BLaER1 treated with 17β-estradiol and CSF1 and Interleukin-3, amounts not matched to agents 10 nM and 100 nM (cell line): Measurements from ENCODE around the gene RSAD1.
A peak's percentile ranks its signal among the peaks of the same experiment; 100 is the strongest.

Experiments used
- H3K27ac ChIP-seq, 11 experiments: shearing (Covaris generic); formaldehyde crosslinking; 2 replicates each; pipeline ENCODE4 v1.8.1; 2022
- H3K27me3 ChIP-seq, 11 experiments: shearing (Covaris generic); formaldehyde crosslinking; 2 replicates each; pipeline ENCODE4 v1.8.1; 2022
- H3K36me3 ChIP-seq, 11 experiments: shearing (Covaris generic); formaldehyde crosslinking; 2 replicates each; pipeline ENCODE4 v1.8.1; 2022
- H3K4me1 ChIP-seq, 10 experiments: shearing (Covaris generic); formaldehyde crosslinking; 2 replicates each; pipeline ENCODE4 v1.8.1; 2022
- H3K4me2 ChIP-seq, 11 experiments: shearing (Covaris generic); formaldehyde crosslinking; 2 replicates each; pipeline ENCODE4 v1.8.1; 2022
- H3K4me3 ChIP-seq, 10 experiments: shearing (Covaris generic); formaldehyde crosslinking; 2 replicates each; pipeline ENCODE4 v1.8.1; 2022
- H3K9ac ChIP-seq, 11 experiments: shearing (Covaris generic); formaldehyde crosslinking; 2 replicates each; pipeline ENCODE4 v1.8.1; 2022
- H3K9me3 ChIP-seq, 11 experiments: shearing (Covaris generic); formaldehyde crosslinking; replicated peaks in 1 of 11; 2 replicates each; pipeline ENCODE4 v1.8.1; 2022
- H4K20me1 ChIP-seq, 11 experiments: shearing (Covaris generic); formaldehyde crosslinking; 2 replicates each; pipeline ENCODE4 v1.8.1; 2022
- Cebpa-rat ChIP-seq, 11 experiments: shearing (Covaris generic); IDR thresholded peaks; 2 replicates each; pipeline ENCODE4 v1.8.1; 2022

The RSAD1 gene

GRCh38 chr17:50522766-50523165, 44.1 kb downstream of the RSAD1 start:
- Histone ChIP-seq H3K27ac (no peak overlapping the region), H3K4me2 (no peak overlapping the region), H3K4me1 (peaks cover 8 to 16% (median 10%) of the 10 kb centered on the region in 10 experiments; a peak in 18 of 20 replicates), H3K9me3 (no peaks in the 10 kb centered on the region), H3K27me3 (no peaks in the 10 kb centered on the region), H3K9ac (no peak overlapping the region), H3K36me3 (no peaks in the 10 kb centered on the region), H3K4me3 (no peak overlapping the region), H4K20me1 (peaks cover 0 to 8% (median 0%) of the 10 kb centered on the region in 11 experiments; a peak in 1 of 22 replicates)
- TF ChIP-seq Cebpa-rat (IDR thresholded peaks at IDR 0.05): no peak

DNA sequence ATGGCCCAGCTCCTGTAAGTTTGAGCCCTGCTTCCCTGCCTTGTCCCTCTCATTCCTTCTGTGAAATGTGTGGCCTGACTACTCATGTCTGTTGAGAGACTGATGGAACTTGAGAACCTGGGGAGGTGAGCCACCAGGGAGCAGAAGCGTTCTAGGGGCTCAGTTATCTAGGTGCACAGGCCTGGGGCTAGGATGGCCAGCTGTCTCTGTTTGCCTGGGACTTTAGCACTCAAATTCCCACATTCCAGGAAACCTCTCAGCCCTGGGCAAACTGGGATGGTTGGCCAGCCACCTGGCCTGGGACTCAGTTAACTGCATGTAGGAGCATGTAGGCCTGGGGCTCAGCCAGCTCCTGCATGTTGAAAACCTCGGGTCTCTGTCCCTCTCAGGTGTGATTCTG, 44.5 kb downstream of the RSAD1 start:
- no peaks in the 10 kb centered on the region for H3K27me3 ChIP-seq
- no peaks in the 10 kb centered on the region for H3K9me3 ChIP-seq
- peaks cover 0 to 8% (median 0%) of the 10 kb centered on the region in 11 experiments; a peak in 1 of 22 replicates for H4K20me1 ChIP-seq
- H3K27ac ChIP-seq: no peak overlapping the region
- peaks cover 8 to 19% (median 12%) of the 10 kb centered on the region in 10 experiments; a peak in 18 of 20 replicates for H3K4me1 ChIP-seq
- no peak for TF ChIP-seq Cebpa-rat (IDR thresholded peaks at IDR 0.05)
- no peak overlapping the region for H3K4me2 ChIP-seq
- no peaks in the 10 kb centered on the region for H3K36me3 ChIP-seq
- H3K4me3 ChIP-seq: no peak overlapping the region
- no peak overlapping the region for H3K9ac ChIP-seq

DNA sequence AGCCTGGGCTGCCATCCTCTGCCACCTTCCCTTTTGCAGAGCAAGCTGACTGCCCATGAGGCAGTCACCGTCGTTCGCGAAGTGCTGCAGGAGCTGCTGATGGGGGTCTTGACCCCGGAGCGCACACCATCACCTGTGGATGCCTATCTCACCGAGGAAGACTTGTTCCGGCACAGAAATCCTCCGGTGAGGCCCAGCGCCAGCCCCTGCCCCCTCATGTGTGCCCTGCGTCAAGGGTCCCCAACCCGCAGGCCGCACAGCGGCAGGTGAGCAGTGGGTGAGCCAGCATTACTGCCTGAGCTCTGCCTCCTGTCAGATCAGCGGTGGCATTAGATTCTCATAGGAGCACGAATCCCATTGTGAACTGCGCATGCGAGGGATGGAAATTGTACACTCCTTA, 46.2 kb downstream of the RSAD1 start:
- H3K4me2 ChIP-seq: no peak overlapping the region
- no peak overlapping the region for H3K9ac ChIP-seq
- peaks cover 0 to under 1% (median 0%) of the 10 kb centered on the region in 11 experiments; a peak in 1 of 22 replicates for H3K27me3 ChIP-seq
- H3K4me3 ChIP-seq: no peak overlapping the region
- TF ChIP-seq Cebpa-rat (IDR thresholded peaks at IDR 0.05): no peak
- H3K36me3 ChIP-seq: no peaks in the 10 kb centered on the region
- H3K27ac ChIP-seq: no peak overlapping the region
- no peaks in the 10 kb centered on the region for H3K9me3 ChIP-seq
- peaks cover 8 to 15% (median 12%) of the 10 kb centered on the region in 10 experiments; a peak in 18 of 20 replicates for H3K4me1 ChIP-seq
- peaks cover 0 to 8% (median 0%) of the 10 kb centered on the region in 11 experiments; a peak in 1 of 22 replicates for H4K20me1 ChIP-seq

GRCh38 chr17:50527155-50527762, 48.6 kb downstream of the RSAD1 start:
- H4K20me1 ChIP-seq: peaks cover 0 to 10% (median 0%) of the 10 kb centered on the region in 11 experiments; a peak in 1 of 22 replicates
- no peaks in the 10 kb centered on the region for H3K36me3 ChIP-seq
- TF ChIP-seq Cebpa-rat (IDR thresholded peaks at IDR 0.05): no peak
- H3K4me3 ChIP-seq: no peak overlapping the region
- peak overlapping the region in 10 of 11 experiments; percentile 21 to 62 (median 40); a peak in 15 of 22 replicates for H3K4me2 ChIP-seq
- no peak overlapping the region for H3K9ac ChIP-seq
- H3K27me3 ChIP-seq: peaks cover 18 to 25% (median 20%) of the 10 kb centered on the region in 11 experiments
- H3K9me3 ChIP-seq: no peaks in the 10 kb centered on the region
- no peak overlapping the region for H3K27ac ChIP-seq
- peaks cover 11 to 21% (median 15%) of the 10 kb centered on the region in 10 experiments; a peak in 19 of 20 replicates for H3K4me1 ChIP-seq

- Histone ChIP-seq H3K36me3 (no peaks in the 10 kb centered on the region), H3K27ac (no peak overlapping the region), H3K27me3 (peaks cover 25 to 33% (median 27%) of the 10 kb centered on the region in 11 experiments), H3K4me1 (peaks cover 11 to 27% (median 15%) of the 10 kb centered on the region in 10 experiments; a peak in 19 of 20 replicates), H3K4me3 (no peak overlapping the region), H3K9me3 (no peaks in the 10 kb centered on the region), H3K9ac (no peak overlapping the region), H4K20me1 (peaks cover 0 to 17% (median 0%) of the 10 kb centered on the region in 11 experiments; a peak in 2 of 22 replicates), H3K4me2 (peak overlapping the region in 9 of 11 experiments; percentile 21 to 62 (median 42); a peak in 14 of 22 replicates)
- no peak for TF ChIP-seq Cebpa-rat (IDR thresholded peaks at IDR 0.05)
Measured at GRCh38 chr17:50527949-50528474, 49.4 kb downstream of the RSAD1 start.

DNA sequence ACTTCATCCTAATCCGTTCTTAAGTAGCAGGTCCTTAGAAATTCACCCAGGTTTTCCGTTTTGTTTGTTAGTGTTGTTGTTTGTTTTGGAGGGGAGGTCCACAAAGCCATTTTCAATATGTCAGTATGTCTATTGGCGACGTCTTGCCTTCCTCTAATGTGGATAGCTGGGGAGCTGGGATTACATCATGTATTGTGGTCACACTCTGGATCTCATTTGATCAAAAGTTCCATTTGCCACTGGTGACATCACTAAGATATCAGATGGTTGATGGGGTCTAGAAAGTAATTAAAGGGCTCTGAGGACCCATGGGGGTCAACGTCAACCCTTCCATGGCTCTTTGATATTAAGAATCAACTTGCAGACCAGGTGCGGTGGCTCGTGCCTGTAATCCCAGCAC, 51.2 kb downstream of the RSAD1 start:
- Histone ChIP-seq H3K36me3 (no peaks in the 10 kb centered on the region), H3K4me3 (no peak overlapping the region), H3K4me2 (no peak overlapping the region), H3K27ac (no peak overlapping the region), H3K9me3 (no peaks in the 10 kb centered on the region), H4K20me1 (peaks cover 0 to 35% (median 0%) of the 10 kb centered on the region in 11 experiments; a peak in 6 of 22 replicates), H3K9ac (no peak overlapping the region), H3K27me3 (peaks cover 44 to 51% (median 46%) of the 10 kb centered on the region in 11 experiments), H3K4me1 (peaks cover 11 to 40% (median 24%) of the 10 kb centered on the region in 10 experiments; a peak in 19 of 20 replicates)
- TF ChIP-seq Cebpa-rat (IDR thresholded peaks at IDR 0.05): no peak

GRCh38 chr17:50531428-50532025, 52.9 kb downstream of the RSAD1 start:
- Histone ChIP-seq H3K4me3 (no peak overlapping the region), H3K27me3 (peaks cover 47 to 63% (median 53%) of the 10 kb centered on the region in 11 experiments), H3K4me1 (peaks cover 11 to 40% (median 24%) of the 10 kb centered on the region in 10 experiments; a peak in 19 of 20 replicates), H3K27ac (no peak overlapping the region), H3K9ac (no peak overlapping the region), H3K9me3 (no peaks in the 10 kb centered on the region), H3K4me2 (peak overlapping the region in 1 of 11 experiments; percentile 4; a peak in 2 of 22 replicates), H4K20me1 (peaks cover 0 to 39% (median 0%) of the 10 kb centered on the region in 11 experiments; a peak in 6 of 22 replicates), H3K36me3 (no peaks in the 10 kb centered on the region)
- no peak for TF ChIP-seq Cebpa-rat (IDR thresholded peaks at IDR 0.05)

- H3K9me3 ChIP-seq: no peaks in the 10 kb centered on the region
- H4K20me1 ChIP-seq: peaks cover 0 to 36% (median 0%) of the 10 kb centered on the region in 11 experiments; a peak in 6 of 22 replicates
- no peaks in the 10 kb centered on the region for H3K36me3 ChIP-seq
- H3K4me1 ChIP-seq: peaks cover 4 to 32% (median 16%) of the 10 kb centered on the region in 10 experiments; a peak in 19 of 20 replicates
- 0 out of 20 replicates have a peak within 1 kb of the TSS, but pooled peaks of 1 of the 10 experiments have one; percentile 13 for H3K4me3 ChIP-seq
- no peak within 1 kb of the TSS for H3K9ac ChIP-seq
- TF ChIP-seq Cebpa-rat (IDR thresholded peaks at IDR 0.05): no peak
- H3K27me3 ChIP-seq: peaks cover 47 to 63% (median 53%) of the 10 kb centered on the region in 11 experiments
- peak within 1 kb of the TSS in 8 of 11 experiments; percentile 5 to 44 (median 22); a peak in 10 of 22 replicates for H3K4me2 ChIP-seq
- no peak within 1 kb of the TSS for H3K27ac ChIP-seq
Measured at GRCh38 chr17:50532452-50533024, 53.9 kb downstream of the RSAD1 start, which contains the start of gene EPN3. TSS of gene EPN3 (plus strand) at chr17:50532735. CDS start at chr17:50536557, 3,822 bp downstream.
